HG03025 (cell line): ENCODE data around the gene FAM120A.

Experiments
- ATAC-seq: cut with Tn5 transposase; IDR thresholded peaks from one replicate; pipeline ENCODE4 v1.9.1; 2021; ENCODE audit warnings: mild to moderate bottlenecking, moderate library complexity; ENCODE audit not compliant: unreplicated experiment, low FRiP score

FAM120A gene

GRCh38 chr9:93447655-93448054, 3.8 kb upstream of the FAM120A start:
- no peak for ATAC-seq

- ATAC-seq = no peak
Observed at GRCh38 chr9:93451849-93452709, 594 bp downstream of the FAM120A start.

GRCh38 chr9:93452710-93453046, 1.2 kb downstream of the FAM120A start:
- ATAC-seq = no peak

GRCh38 chr9:93453047-93453914, 1.8 kb downstream of the FAM120A start, which contains the start of gene FAM120AOS:
FAM120AOS (minus strand) TSS chr9:93453581; CDS start chr9:93452709, 872 bp downstream.
- ATAC-seq = peak; percentile 58

- ATAC-seq = no peak
Observed at GRCh38 chr9:93456022-93456421, 4.5 kb downstream of the FAM120A start.

GRCh38 chr9:93456504-93456903, 5.0 kb downstream of the FAM120A start:
- no peak for ATAC-seq

GRCh38 chr9:93457006-93457405, 5.5 kb downstream of the FAM120A start:
- no peak for ATAC-seq

- no peak for ATAC-seq
Observed at GRCh38 chr9:93458712-93459111, 7.2 kb downstream of the FAM120A start.

GRCh38 chr9:93459432-93459847, 8.0 kb downstream of the FAM120A start:
- ATAC-seq = no peak

- no peak for ATAC-seq
Observed at GRCh38 chr9:93460689-93461413, 9.4 kb downstream of the FAM120A start.

- no peak for ATAC-seq
Observed at GRCh38 chr9:93461414-93461743, 9.9 kb downstream of the FAM120A start.

GRCh38 chr9:93461821-93462220, 10.3 kb downstream of the FAM120A start:
- no peak for ATAC-seq

GRCh38 chr9:93463638-93464248, 12.3 kb downstream of the FAM120A start:
- no peak for ATAC-seq

GRCh38 chr9:93464395-93464794, 12.9 kb downstream of the FAM120A start:
- ATAC-seq = no peak

- ATAC-seq = no peak
Observed at GRCh38 chr9:93464876-93465275, 13.4 kb downstream of the FAM120A start.

- ATAC-seq = no peak
Observed at GRCh38 chr9:93465855-93466254, 14.4 kb downstream of the FAM120A start.

GRCh38 chr9:93466416-93467061, 15.1 kb downstream of the FAM120A start:
- ATAC-seq = no peak

GRCh38 chr9:93467062-93467416, 15.6 kb downstream of the FAM120A start:
- no peak for ATAC-seq

- ATAC-seq = no peak
Observed at GRCh38 chr9:93467462-93467861, 16.0 kb downstream of the FAM120A start.
